Psoas muscle (tissue), 8 donors: ENCODE data around the gene DMGDH. TPM values are rescaled to one million over a fixed set of nuclear protein-coding genes. Genes with fewer than 3 reads are reported as not detected.

ENCODE experiments used
- ATAC-seq, 4 donors: fragments of 200-7000 bp; cut with Tn5 transposase; one replicate each; pipeline ENCODE4 v1.9.1; 2020; ENCODE audit warnings: moderate library complexity in 3 of 4, mild to moderate bottlenecking in 2 of 4
- DNase-seq, 2 donors: peaks; one replicate each; pipeline ENCODE4 v3.0.0-alpha.2; 2020
- H3K27ac ChIP-seq: fragments of 200-600 bp; one replicate; pipeline ENCODE4 v1.8.0; 2022
- H3K27me3 ChIP-seq, 3 donors: fragments of 200-600 bp in 1 of 3; one replicate each; pipeline versions ENCODE4 v1.6.1 to v1.8.0; 2013 to 2022; ENCODE audit warnings: low read length in 2 of 3, mild to moderate bottlenecking in 2 of 3, moderate library complexity in 1 of 3; ENCODE audit not compliant: insufficient read depth in 3 of 3
- H3K36me3 ChIP-seq, 2 donors: fragments of 200-600 bp in 1 of 2; one replicate each; pipeline versions ENCODE4 v1.6.1 to v1.8.0; 2013 to 2022; ENCODE audit warnings: low read depth in 1 of 2, mild to moderate bottlenecking in 1 of 2, moderate library complexity in 1 of 2; ENCODE audit not compliant: insufficient read depth in 1 of 2
- H3K4me1 ChIP-seq: fragments of 200-600 bp; one replicate; pipeline ENCODE4 v1.8.0; 2022
- H3K4me3 ChIP-seq: fragments of 200-600 bp; one replicate; pipeline ENCODE4 v1.8.0; 2022; ENCODE audit warnings: mild to moderate bottlenecking
- H3K9me3 ChIP-seq: fragments of 200-600 bp; one replicate; pipeline ENCODE4 v1.8.0; 2022
- CTCF ChIP-seq: fragments of 200-600 bp; IDR thresholded peaks from one replicate; pipeline ENCODE4 v1.8.0; 2022; ENCODE audit warnings: antibody characterized with exemption
- WGBS, 3 donors: extraction: QIAGEN DNeasy Blood & Tissue Kit; methylation state at CpG; one replicate each; pipeline versions ENCODE4 v1.1.6 to v1.1.7; 2013; 5-methylcytosine and 5-hydroxymethylcytosine counted together
- intact Hi-C, 2 donors: fragments of 100-400 bp; cut with DNase I; formaldehyde crosslinking; loops; one replicate each; pipeline versions ENCODE4 v1.11.0 to v1.14.2; 2022
- polyA plus RNA-seq, 3 donors: library from polyadenylated mRNA; stranded (reverse); fragments of 200-250 nt; gene quantifications; one replicate each; pipeline ENCODE4 v1.2.3, GENCODE V29; 2013
- total RNA-seq, 4 donors: library from RNA; stranded (reverse); fragmentation: NEBNext Ultra II Directional in 2 of 4; extraction: Animal tissue kit (Norgen Biotek cat#: 25700) in 2 of 4; gene quantifications; one replicate each; pipeline versions ENCODE4 v1.2.1 to v1.2.4, GENCODE V29; 2021 to 2023
- donor health status: healthy with polysubstance abuse.
- donor health status: DM: no; HTN: no; CAD: no; lungs with moderate emphysema.
- donor health status: Bipolar disorder and iron deficiency.
- donor health status: healthy.
- donor health status: DM: yes; HTN: yes; CAD: no.
- donor health status: DM: no; HTN: no; CAD: no.
- donor health status: DM: no; HTN: no; CAD: no.
- donor health status: DM: yes; HTN: yes; CAD: no.

The DMGDH gene
- total and polyA plus RNA-seq, 7 donors = 0.16 to 2.8 (median 1.7) TPM

DNA sequence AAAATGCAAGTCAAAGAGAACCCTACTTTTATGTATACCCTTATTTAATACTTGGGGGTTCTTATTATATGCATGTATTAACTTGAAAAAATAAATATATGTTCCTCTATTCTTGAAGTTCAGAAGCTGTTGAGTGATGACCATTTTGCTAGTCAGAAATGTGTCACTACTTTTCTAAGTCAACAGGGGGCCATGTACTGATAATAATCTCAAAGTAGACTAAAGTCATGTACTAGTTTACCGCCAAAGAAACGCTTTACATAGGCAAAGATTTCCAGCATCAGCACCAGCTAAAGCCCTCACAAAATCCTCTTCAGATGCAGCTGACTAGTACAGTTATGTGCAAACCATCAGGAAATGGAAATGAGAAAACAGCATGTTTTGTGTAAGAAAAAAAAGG, 36.4 kb upstream of the DMGDH start:
- WGBS, 3 donors = 82 to 90% (median 88%) methylated on average over 2 of the region's 2 CpGs
- TF ChIP-seq CTCF = no peak
- Histone ChIP-seq H3K9me3 (no peaks in the 10 kb centered on the region), H3K27ac (no peak overlapping the region), H3K4me1 (no peaks in the 10 kb centered on the region), H3K36me3 (no peaks in the 10 kb centered on the region), H3K27me3 (peaks cover 0 to 13% (median 0%) of the 10 kb centered on the region in 3 donors), H3K4me3 (no peak overlapping the region)
- no peak for ATAC-seq
- DNase-seq = no peak
- intact Hi-C loops = loop anchor here in 1 of 2 donors (5.0 kb wide), 1 partner anchor 44 kb away; no protein-coding TSS in a partner anchor

DNA sequence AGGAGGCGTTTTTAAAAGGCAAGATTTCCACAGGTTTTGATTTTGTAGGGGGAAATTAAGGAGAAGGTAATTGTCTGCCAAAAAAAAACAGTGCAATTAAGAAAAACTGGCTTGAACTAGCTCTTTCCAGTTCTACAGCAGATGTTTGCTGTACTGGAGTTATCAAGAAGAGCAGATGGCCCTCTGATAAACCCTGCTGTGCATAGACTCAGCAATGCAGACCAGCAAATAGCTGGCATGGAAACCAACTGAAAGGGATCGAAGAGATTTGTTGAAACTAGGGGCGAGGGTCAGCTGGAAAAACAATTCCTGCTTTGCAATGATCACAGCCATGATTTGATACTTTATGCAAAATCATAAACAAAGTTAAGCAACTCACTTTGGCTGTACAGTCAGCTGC, 24.3 kb upstream of the DMGDH start:
- intact Hi-C loops = no loop called here
- H3K36me3 ChIP-seq = no peaks in the 10 kb centered on the region
- ATAC-seq (no peak), DNase-seq (no peak)
- no peaks in the 10 kb centered on the region for H3K4me1 ChIP-seq
- no peak overlapping the region for H3K4me3 ChIP-seq
- H3K9me3 ChIP-seq = no peaks in the 10 kb centered on the region
- no peak overlapping the region for H3K27ac ChIP-seq
- no peak for TF ChIP-seq CTCF
- H3K27me3 ChIP-seq = no peaks in the 10 kb centered on the region
- 53 to 68% (median 58%) methylated on average over 3 of the region's 3 CpGs for WGBS, 3 donors

DNA sequence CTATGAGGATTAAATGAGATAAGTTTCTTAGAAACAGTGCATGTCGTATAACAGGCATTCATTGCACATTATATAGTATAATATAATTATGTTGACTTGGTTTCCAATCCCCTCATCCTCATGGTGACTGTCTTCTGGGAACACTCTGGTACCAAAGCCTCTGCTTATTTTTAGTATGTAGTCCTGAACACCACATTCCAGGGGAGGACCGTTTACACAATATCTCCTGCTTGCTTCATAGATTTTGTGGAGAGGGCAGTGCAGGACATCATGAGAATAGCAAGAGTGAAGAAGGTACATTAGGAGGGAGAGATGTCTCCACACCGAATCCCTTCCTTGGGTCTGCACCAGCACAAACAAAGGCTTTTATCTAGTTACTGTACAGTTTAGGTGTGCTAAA, 21.6 kb upstream of the DMGDH start:
- WGBS, 3 donors = 50 to 56% (median 50%) methylated on average over 3 of the region's 3 CpGs
- TF ChIP-seq CTCF = no peak
- Histone ChIP-seq H3K4me3 (no peak overlapping the region), H3K27me3 (no peaks in the 10 kb centered on the region), H3K27ac (no peak overlapping the region), H3K4me1 (no peaks in the 10 kb centered on the region), H3K9me3 (no peaks in the 10 kb centered on the region), H3K36me3 (no peaks in the 10 kb centered on the region)
- DNase-seq (no peak), ATAC-seq (peak in 3 of 4 donors; percentile 69 to 97 (median 96))
- intact Hi-C loops = no loop called here

DNA sequence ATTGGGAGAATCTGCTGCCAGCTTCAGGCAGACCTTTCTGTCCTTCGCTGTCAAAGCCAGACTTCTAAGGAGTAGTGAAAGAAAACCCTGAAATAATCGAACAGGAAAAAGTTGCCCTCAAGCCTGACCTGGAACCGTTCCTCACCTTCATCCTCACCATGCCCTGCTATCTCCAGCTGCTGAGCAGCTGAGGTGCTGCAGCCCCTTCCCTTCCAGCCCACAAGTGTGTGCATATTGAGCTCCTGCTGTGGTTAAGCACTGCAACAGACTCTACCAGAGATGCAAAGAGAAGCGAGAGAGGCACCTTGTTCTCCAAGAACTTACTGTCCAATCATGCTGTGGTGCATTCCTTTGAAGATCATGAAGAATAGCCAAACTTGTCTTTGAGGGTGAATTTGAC, 19.0 kb upstream of the DMGDH start:
- TF ChIP-seq CTCF = no peak
- no peaks in the 10 kb centered on the region for H3K9me3 ChIP-seq
- WGBS, 3 donors = 85 to 90% (median 88%) methylated on average over 4 of the region's 4 CpGs
- no peaks in the 10 kb centered on the region for H3K27me3 ChIP-seq
- no peaks in the 10 kb centered on the region for H3K4me1 ChIP-seq
- no peaks in the 10 kb centered on the region for H3K36me3 ChIP-seq
- DNase-seq (no peak), ATAC-seq (no peak)
- intact Hi-C loops = no loop called here
- no peak overlapping the region for H3K27ac ChIP-seq
- no peak overlapping the region for H3K4me3 ChIP-seq

DNA sequence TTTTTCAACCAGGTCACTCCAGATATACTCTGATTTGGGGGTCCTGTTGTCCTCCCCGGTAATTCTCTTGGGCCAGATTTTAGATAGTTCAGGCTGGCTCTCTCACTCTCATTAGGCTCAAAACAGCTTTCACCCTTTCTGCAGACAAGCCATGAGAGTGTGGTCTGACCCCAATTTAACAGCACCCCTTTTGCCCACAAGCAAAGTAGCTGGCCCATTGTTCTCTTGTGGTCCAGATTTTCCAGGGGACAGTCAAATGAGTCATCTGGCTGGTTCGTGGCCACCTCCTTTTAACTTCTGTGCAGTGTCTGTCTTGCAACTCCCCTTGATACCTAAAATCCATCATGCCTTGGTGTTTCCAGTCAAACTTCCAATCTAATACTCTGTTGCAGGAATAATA, 16.6 kb upstream of the DMGDH start:
- WGBS, 3 donors = 65 to 68% (median 66%) methylated on average over 2 of the region's 2 CpGs
- no peak for TF ChIP-seq CTCF
- ATAC-seq (no peak), DNase-seq (no peak)
- peaks cover 0 to 8% of the 10 kb centered on the region in 2 donors for H3K36me3 ChIP-seq
- H3K27ac ChIP-seq = no peak overlapping the region
- no peaks in the 10 kb centered on the region for H3K4me1 ChIP-seq
- intact Hi-C loops = no loop called here
- no peaks in the 10 kb centered on the region for H3K27me3 ChIP-seq
- H3K9me3 ChIP-seq = no peaks in the 10 kb centered on the region
- H3K4me3 ChIP-seq = no peak overlapping the region
